Keratinocyte (primary cell): ENCODE results near the gene C7orf57. TPM values are rescaled to one million over a fixed set of nuclear protein-coding genes. Genes with fewer than 3 reads are reported as not detected.

Experiments used
- DNase-seq: peaks from one replicate; pipeline ENCODE4 v3.0.0-alpha.2; 2011; ENCODE audit warnings: low read depth, missing footprints, low spot score
- FAIRE-seq: peaks from 2 replicates; lab custom pipeline; 2011; peaks lifted over from hg19 to GRCh38; lab: Jason Lieb, UNC
- H2AFZ ChIP-seq: 2 replicates; pipeline ENCODE4 v1.6.0; 2012; ENCODE audit warnings: low read length, control low read depth, inconsistent platforms; ENCODE audit not compliant: control insufficient read depth
- H3K27ac ChIP-seq: 2 replicates; pipeline ENCODE4 v1.5.1; 2011; ENCODE audit warnings: low read length; ENCODE audit not compliant: control insufficient read depth, insufficient read depth
- H3K27me3 ChIP-seq: 3 replicates; pipeline ENCODE4 v1.6.0; 2011; ENCODE audit warnings: low read length; ENCODE audit not compliant: control insufficient read depth, insufficient read depth; ENCODE audit errors: extremely low read depth
- H3K36me3 ChIP-seq, 2 experiments: 2 replicates in 1 of 2; 3 replicates in 1 of 2; pipeline ENCODE4 v1.5.1; 2011; ENCODE audit warnings: low read length in 2 of 2, mild to moderate bottlenecking in 1 of 2; ENCODE audit not compliant: control insufficient read depth in 2 of 2, insufficient read depth in 2 of 2; ENCODE audit errors: extremely low read depth in 1 of 2
- H3K4me1 ChIP-seq: 3 replicates; pipeline ENCODE4 v1.5.1; 2011; ENCODE audit warnings: low read length; ENCODE audit not compliant: control insufficient read depth, insufficient read depth; ENCODE audit errors: extremely low read depth
- H3K4me2 ChIP-seq: 3 replicates; pipeline ENCODE4 v1.6.0; 2011; ENCODE audit warnings: low read depth, low read length; ENCODE audit not compliant: control insufficient read depth, insufficient read depth; ENCODE audit errors: extremely low read depth
- H3K4me3 ChIP-seq, 3 experiments: fragments of 200-600 bp in 1 of 3; sonication (generic) in 1 of 3; 2 replicates in 2 of 3; 3 replicates in 1 of 3; pipeline ENCODE4 v1.5.1; 2011 to 2016; ENCODE audit warnings: low read length in 3 of 3, mild to moderate bottlenecking in 3 of 3, control low read depth in 2 of 3, inconsistent platforms in 1 of 3, low read depth in 1 of 3, mixed read lengths in 1 of 3, mixed run types in 1 of 3, moderate library complexity in 1 of 3; ENCODE audit not compliant: control insufficient read depth in 2 of 3, insufficient read depth in 2 of 3; ENCODE audit errors: extremely low read depth in 1 of 3
- H3K79me2 ChIP-seq: 2 replicates; pipeline ENCODE4 v1.6.0; 2012; ENCODE audit warnings: low read length; ENCODE audit not compliant: control insufficient read depth, insufficient read depth
- H3K9ac ChIP-seq: 3 replicates; pipeline ENCODE4 v1.6.0; 2011; ENCODE audit warnings: low read length; ENCODE audit not compliant: control insufficient read depth, insufficient read depth; ENCODE audit errors: extremely low read depth
- H3K9me1 ChIP-seq: 3 replicates; pipeline ENCODE4 v1.6.0; 2011; ENCODE audit warnings: low read length; ENCODE audit not compliant: control insufficient read depth, insufficient read depth; ENCODE audit errors: extremely low read depth
- H3K9me3 ChIP-seq: 2 replicates; pipeline ENCODE4 v1.5.1; 2012; ENCODE audit warnings: low read depth, low read length; ENCODE audit not compliant: control insufficient read depth
- H4K20me1 ChIP-seq: 3 replicates; pipeline ENCODE4 v1.6.0; 2011; ENCODE audit warnings: low read length; ENCODE audit not compliant: control insufficient read depth, insufficient read depth; ENCODE audit errors: extremely low read depth
- EZH2 ChIP-seq: IDR thresholded peaks from one replicate; pipeline ENCODE4 v1.6.1; 2012; ENCODE audit warnings: inconsistent platforms, mild to moderate bottlenecking, low read length, moderate library complexity
- dilution Hi-C: fragments of 300-500 bp; cut with MboI; formaldehyde crosslinking; loops from one replicate; pipeline ENCODE4 v1.7.0; 2020; ENCODE audit warnings: low sequenced_read_pairs; ENCODE audit not compliant: extremely low pct_ligation_motif_present
- polyA plus RNA-seq, 5 experiments: library from polyadenylated mRNA; depleted of rRNA in 3 of 5; stranded (reverse) in 3 of 5; stranded (forward) in 1 of 5; unstranded in 1 of 5; fragments of >200 nt; gene quantifications; 1 replicate in 1 of 5; 2 replicates in 3 of 5; 3 replicates in 1 of 5; pipeline versions ENCODE4 v1.2.1 to v1.2.3, GENCODE V29; 2011 to 2012; ENCODE audit warnings: missing spikeins in 2 of 5, low read depth in 1 of 5, low replicate concordance in 1 of 5
- TF ChIP-seq, protein P1 (sequence below), 3 experiments: IDR thresholded peaks in 1 of 3; conservative IDR thresholded peaks in 1 of 3; optimal IDR thresholded peaks in 1 of 3; 2 replicates in 2 of 3; 3 replicates in 1 of 3; pipeline versions ENCODE3 to v1.5.1; 2011; ENCODE audit warnings: low read length in 3 of 3, mild to moderate bottlenecking in 3 of 3, moderate library complexity in 2 of 3, control low read depth in 1 of 3, inconsistent platforms in 1 of 3; ENCODE audit not compliant: insufficient read depth in 2 of 3; ENCODE audit errors: extremely low read depth in 1 of 3

Gene C7orf57
- polyA plus RNA-seq, 1 donor (not counting 4 experiments of a cell fraction or from before 2014, with no cell fraction given) = 0.60 TPM

DNA sequence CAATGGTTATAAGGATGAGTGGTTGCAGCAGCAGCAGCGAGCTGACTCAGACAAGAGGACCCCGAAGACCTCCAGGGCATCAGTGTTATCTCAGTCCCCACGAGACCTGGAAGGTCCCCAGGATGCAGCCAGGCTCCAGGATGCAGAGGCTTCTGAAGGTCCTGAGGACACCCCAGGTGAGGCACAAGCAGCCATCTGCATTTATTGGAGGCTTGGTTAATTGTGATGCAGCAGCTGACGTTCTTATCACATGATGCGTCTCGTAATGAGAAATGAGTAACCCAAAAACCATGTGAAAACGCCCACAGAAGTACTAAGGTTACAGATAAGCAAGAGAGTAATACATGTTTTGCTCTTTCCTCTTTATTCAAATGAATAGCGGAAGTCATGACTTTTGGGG, 17.4 kb downstream of the C7orf57 start:
- TF ChIP-seq, protein P1, sequence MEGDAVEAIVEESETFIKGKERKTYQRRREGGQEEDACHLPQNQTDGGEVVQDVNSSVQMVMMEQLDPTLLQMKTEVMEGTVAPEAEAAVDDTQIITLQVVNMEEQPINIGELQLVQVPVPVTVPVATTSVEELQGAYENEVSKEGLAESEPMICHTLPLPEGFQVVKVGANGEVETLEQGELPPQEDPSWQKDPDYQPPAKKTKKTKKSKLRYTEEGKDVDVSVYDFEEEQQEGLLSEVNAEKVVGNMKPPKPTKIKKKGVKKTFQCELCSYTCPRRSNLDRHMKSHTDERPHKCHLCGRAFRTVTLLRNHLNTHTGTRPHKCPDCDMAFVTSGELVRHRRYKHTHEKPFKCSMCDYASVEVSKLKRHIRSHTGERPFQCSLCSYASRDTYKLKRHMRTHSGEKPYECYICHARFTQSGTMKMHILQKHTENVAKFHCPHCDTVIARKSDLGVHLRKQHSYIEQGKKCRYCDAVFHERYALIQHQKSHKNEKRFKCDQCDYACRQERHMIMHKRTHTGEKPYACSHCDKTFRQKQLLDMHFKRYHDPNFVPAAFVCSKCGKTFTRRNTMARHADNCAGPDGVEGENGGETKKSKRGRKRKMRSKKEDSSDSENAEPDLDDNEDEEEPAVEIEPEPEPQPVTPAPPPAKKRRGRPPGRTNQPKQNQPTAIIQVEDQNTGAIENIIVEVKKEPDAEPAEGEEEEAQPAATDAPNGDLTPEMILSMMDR (optimal IDR thresholded peaks at IDR 0.05 in 1 of 3, IDR thresholded peaks at IDR 0.05 in 1 of 3, conservative IDR thresholded peaks at IDR 0.05 in 1 of 3; ENCODE audit: extremely low read depth in 1 of 3, insufficient read depth in 2 of 3, low read length in 3 of 3) = no peak
- H3K9ac ChIP-seq = no peak overlapping the region
- DNase-seq (no peak), FAIRE-seq (peak; percentile 39)
- no peaks in the 10 kb centered on the region for H3K27me3 ChIP-seq
- no peaks in the 10 kb centered on the region for H3K9me1 ChIP-seq
- no peak overlapping the region for H3K27ac ChIP-seq
- H4K20me1 ChIP-seq = no peaks in the 10 kb centered on the region
- H3K36me3 ChIP-seq = no peaks in the 10 kb centered on the region
- H3K4me3 ChIP-seq = no peak overlapping the region
- H2AFZ ChIP-seq = no peak overlapping the region
- dilution Hi-C loops = no loop called here
- H3K4me2 ChIP-seq = no peak overlapping the region
- no peaks in the 10 kb centered on the region for H3K9me3 ChIP-seq
- peaks cover 8% of the 10 kb centered on the region for H3K4me1 ChIP-seq
- no peaks in the 10 kb centered on the region for H3K79me2 ChIP-seq

DNA sequence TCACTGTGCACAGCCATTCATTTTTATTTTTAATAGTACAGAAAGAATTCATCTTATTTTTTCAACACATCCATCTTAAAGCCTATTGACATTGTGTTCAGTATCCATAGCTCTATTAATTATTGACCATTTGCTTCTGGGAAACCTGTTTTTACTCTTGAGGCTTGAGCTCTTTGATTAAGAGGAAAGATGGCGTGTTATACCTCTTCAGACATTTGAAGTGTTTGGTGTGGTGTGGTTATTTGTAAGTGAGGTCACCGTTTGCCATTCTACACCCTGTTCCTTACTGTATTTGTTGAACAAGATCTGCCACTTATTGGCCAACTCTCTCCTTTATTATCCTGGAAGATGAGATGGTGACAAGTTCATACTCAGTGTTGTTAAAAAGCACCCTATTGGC, 18.4 kb downstream of the C7orf57 start:
- H2AFZ ChIP-seq = no peak overlapping the region
- no peak overlapping the region for H3K4me3 ChIP-seq
- no peaks in the 10 kb centered on the region for H4K20me1 ChIP-seq
- no peaks in the 10 kb centered on the region for H3K79me2 ChIP-seq
- FAIRE-seq (no peak), DNase-seq (no peak)
- peaks cover 5% of the 10 kb centered on the region for H3K4me1 ChIP-seq
- dilution Hi-C loops = no loop called here
- no peaks in the 10 kb centered on the region for H3K27me3 ChIP-seq
- TF ChIP-seq EZH2 = no peak
- TF ChIP-seq, protein P1 (optimal IDR thresholded peaks at IDR 0.05 in 1 of 3, IDR thresholded peaks at IDR 0.05 in 1 of 3, conservative IDR thresholded peaks at IDR 0.05 in 1 of 3; ENCODE audit: extremely low read depth in 1 of 3, insufficient read depth in 2 of 3, low read length in 3 of 3) = no peak
- no peaks in the 10 kb centered on the region for H3K9me3 ChIP-seq
- no peak overlapping the region for H3K27ac ChIP-seq
- H3K9me1 ChIP-seq = no peaks in the 10 kb centered on the region
- no peak overlapping the region for H3K4me2 ChIP-seq
- no peaks in the 10 kb centered on the region for H3K36me3 ChIP-seq
- H3K9ac ChIP-seq = no peak overlapping the region
